ENCODE measurements around the gene RAVER2. TPM values are rescaled to one million over a fixed set of nuclear protein-coding genes. Genes with fewer than 3 reads are reported as not detected.

The RAVER2 gene
- total RNA-seq, 1 experiment from 2014 or later = 20.3 TPM

- TF ChIP-seq TCF7 (CRISPR knock-in tag; IDR thresholded peaks at IDR 0.05; ENCODE audit: low read depth) = no peak
- no peak for TF ChIP-seq EMX1 (CRISPR knock-in tag; IDR thresholded peaks at IDR 0.05)
- no peak for TF ChIP-seq NFE2L1 (CRISPR knock-in tag; IDR thresholded peaks at IDR 0.05)
These were observed 65.1 kb downstream of the RAVER2 start (continued) for GRCh38 chr1:64810001-64810400.

- ATAC-seq = no peak
- Mint-ChIP-seq H3K36me3 (peaks cover 8% of the 10 kb centered on the region), H3K4me3 (no peak overlapping the region), H3K27me3 (ENCODE audit: low read depth) (no peaks in the 10 kb centered on the region), H3K4me1 (no peaks in the 10 kb centered on the region), H3K27ac (no peak overlapping the region), H3K9me3 (peaks cover under 1% of the 10 kb centered on the region; the same call in 1 of the 2 replicates)
- CTCF ChIA-PET = no interaction called here
- no peak for DNase-seq (ENCODE audit: low spot score)
- POLR2A ChIA-PET = no interaction called here
- no peak for TF ChIP-seq ERG (CRISPR knock-in tag; IDR thresholded peaks at IDR 0.05)
- TF ChIP-seq MAX (CRISPR knock-in tag; IDR thresholded peaks at IDR 0.05) = no peak
- TF ChIP-seq ZNF232 (CRISPR knock-in tag; IDR thresholded peaks at IDR 0.05) = no peak
- TF ChIP-seq ATF6 (CRISPR knock-in tag; IDR thresholded peaks at IDR 0.05) = no peak
- no peak for TF ChIP-seq ARID4B (CRISPR knock-in tag; IDR thresholded peaks at IDR 0.05; ENCODE audit: borderline replicate concordance)
- TF ChIP-seq E2F1 (CRISPR knock-in tag; IDR thresholded peaks at IDR 0.05) = no peak
- TF ChIP-seq USF2 (CRISPR knock-in tag; IDR thresholded peaks at IDR 0.05) = no peak
- TF ChIP-seq AR (CRISPR knock-in tag; IDR thresholded peaks at IDR 0.05) = no peak
These were observed 66.3 kb downstream of the RAVER2 start for GRCh38 chr1:64811131-64811530.
